Stimulated activated naive CD4-positive, alpha-beta T cell treated with Interleukin-2 at 50 U/mL for 16 hours (primary cell): Measurements from ENCODE around the gene ARAP1.

Experiments
- DNase-seq: peaks from one replicate; lab custom pipeline; 2025; lab: John Stamatoyannopoulos, UW

ARAP1 gene

DNA sequence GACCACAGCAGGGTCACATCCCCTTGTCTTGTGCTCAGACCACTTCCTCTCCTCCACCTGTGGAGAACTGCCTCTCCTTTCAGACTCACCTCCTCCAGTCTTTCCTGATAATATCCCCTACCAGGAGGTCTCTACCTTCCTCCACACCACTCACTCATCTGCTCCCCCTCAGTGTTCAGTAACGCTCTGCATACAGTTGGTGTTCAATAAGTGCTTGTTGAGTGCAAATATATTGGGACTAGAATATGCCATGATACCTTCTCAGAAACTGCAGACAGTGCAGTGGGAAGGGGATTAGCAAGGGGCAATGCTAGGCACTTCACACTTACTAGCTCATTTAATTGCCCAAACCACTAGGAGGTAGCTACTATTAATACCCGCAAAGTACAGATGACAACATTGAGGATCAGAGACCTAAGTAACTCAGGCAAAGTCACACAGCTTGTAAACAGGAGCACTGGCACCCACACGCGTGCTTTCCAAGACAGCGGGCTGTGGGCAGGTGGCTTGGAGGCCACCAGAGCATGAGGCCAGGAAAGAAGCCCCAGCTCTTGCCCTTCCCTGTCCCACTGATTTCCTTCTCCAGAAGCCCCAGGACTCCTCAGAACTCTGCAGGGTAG is 69.9 kb downstream of the ARAP1 start:
- no peak for DNase-seq

DNA sequence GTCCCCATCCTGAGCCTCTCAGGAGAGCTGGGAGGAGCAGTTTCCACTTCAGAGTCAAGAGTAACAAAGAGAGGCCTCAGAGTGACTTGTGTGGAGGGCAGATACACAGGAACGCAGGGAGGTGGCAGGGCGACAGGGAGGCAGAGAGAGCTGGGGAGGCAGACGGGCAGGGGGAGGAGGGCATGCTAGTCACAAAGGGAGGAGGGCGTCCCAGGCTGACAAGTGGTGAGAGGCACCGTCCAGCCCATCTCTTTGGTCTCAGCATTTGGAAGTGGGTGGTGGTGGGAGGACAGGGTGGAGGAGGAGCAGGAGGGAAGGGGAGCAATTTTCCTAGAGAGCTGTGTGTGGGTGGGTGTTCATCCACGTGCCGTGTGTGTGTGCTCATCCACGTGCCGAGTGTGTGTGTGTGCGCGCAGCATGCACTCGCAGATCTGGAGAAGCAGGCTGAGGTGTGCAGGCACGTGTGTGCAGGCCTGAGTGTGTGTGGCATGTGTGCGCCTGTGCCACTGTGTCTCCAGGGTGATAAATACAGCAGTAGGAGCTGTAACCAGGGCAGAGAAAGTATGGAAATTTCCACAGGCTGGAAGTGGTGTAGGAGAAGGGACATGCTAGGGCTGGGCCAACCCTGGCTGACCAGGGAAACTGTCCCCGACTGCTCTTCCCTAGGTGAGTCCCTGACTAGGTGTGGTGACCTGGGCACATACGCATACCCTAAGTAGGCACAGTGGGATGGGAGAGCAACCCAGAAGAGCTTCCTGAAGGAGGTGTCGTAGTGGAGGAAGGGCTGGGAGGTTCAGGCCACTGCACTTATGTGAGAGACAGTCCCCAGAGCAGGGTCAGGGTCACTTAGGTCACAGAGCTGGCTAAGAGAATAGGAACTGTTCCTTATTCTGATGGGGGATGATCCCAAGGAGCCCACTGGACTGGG is 70.7 kb downstream of the ARAP1 start:
- DNase-seq: no peak

GRCh38 chr11:72680624-72681158 is 71.5 kb downstream of the ARAP1 start:
- no peak for DNase-seq

DNA sequence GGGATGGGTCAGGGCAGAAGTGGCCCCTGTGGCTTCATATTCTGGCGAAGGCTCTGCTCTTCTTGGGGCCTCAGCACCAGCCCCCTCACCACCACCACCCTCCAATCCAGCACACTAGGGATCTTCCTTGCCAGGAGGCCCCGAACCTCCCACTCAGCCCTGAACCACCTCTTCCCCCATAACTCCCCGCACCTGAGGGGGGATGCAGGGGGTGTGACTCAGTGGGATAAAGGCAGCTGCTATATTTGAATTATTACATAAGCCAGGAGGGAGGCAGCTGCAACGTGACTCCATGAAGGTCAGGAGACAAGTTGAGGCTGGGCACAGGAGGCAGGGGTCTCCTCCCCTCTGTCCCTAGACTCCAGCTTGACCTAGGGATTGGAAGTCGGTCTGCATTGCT is 72.3 kb downstream of the ARAP1 start:
- DNase-seq: no peak

DNA sequence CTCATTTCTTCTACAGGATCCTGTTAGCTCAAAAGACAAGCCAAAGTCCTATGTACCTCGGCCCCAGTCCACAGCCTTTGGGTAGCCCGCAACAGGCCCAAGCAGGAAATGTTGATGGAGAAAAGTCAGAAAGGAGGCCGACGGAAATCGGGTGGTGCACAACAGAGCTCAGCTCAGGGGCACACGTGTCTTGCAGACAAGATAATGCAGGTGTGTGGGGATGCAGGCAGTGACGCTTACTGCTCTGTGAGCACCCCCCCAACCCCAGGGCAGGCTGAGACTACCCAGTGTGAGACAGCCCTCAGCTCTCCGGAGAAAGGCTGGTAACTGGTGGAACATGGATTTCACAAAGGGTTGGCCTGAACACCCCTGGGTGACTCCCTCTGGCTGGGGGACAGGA is 73.7 kb downstream of the ARAP1 start:
- no peak for DNase-seq

GRCh38 chr11:72676861-72677341 is 75.3 kb downstream of the ARAP1 start:
- peak; percentile 38 for DNase-seq

- no peak for DNase-seq
Observed at GRCh38 chr11:72675221-72675620, 77.0 kb downstream of the ARAP1 start.

- no peak for DNase-seq
Observed at GRCh38 chr11:72673943-72674828, 78.0 kb downstream of the ARAP1 start, which contains the start of gene PDE2A. TSS of gene PDE2A (minus strand) at chr11:72674422. CDS start at chr11:72674207, 215 bp downstream.

DNA sequence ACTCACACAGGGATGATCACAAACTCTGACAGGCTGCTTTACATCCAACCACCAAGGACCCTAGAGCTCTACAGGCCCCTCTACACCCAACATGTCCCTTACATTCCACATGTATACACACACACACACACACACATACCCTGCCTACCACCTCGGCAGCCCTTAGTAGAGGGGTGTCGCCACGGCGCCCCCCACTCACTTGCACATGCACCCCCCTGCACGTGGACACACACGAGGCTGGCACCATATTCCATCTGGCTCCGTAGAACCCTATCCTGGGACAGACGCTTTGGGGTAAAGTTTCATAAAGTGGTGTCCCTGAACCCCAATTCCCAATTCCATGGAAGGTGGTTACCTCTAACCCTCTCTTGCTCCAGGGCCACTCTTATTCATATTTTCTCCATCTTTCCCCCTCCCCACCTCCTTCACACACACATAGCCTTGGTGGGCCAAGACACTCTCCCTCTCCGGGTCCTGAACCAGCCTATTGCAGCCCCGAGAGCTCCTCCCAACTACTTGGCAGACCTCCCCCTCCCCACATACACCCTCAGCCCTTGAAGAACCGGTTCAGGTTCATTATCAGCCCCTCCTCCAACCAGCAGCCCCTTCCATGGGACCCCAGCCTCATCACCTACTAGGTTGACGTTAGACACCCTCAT is 78.8 kb downstream of the ARAP1 start:
- DNase-seq: no peak

- no peak for DNase-seq
Observed at GRCh38 chr11:72672597-72673238, 79.5 kb downstream of the ARAP1 start.

- no peak for DNase-seq
Observed at GRCh38 chr11:72671152-72672099, 80.8 kb downstream of the ARAP1 start.

DNA sequence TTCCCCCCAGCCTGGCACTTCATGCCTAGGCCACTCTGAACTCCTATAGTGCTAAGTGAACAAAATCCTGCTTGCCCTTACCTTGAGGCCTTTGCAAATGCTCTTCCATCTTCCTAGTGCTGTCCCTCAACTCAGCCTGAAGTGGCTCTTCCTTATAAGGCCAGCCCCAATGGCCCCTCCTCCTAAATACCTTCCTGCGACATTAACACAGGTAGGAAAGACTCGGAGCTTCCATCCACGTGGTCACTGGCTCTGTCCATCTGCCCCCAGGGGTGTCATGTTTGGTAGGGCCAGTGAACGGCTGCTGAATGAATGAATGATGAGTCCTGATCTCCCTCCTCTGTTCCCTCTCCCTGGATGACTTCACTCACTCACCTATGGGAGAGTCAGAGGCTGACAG is 82.2 kb downstream of the ARAP1 start:
- no peak for DNase-seq

DNA sequence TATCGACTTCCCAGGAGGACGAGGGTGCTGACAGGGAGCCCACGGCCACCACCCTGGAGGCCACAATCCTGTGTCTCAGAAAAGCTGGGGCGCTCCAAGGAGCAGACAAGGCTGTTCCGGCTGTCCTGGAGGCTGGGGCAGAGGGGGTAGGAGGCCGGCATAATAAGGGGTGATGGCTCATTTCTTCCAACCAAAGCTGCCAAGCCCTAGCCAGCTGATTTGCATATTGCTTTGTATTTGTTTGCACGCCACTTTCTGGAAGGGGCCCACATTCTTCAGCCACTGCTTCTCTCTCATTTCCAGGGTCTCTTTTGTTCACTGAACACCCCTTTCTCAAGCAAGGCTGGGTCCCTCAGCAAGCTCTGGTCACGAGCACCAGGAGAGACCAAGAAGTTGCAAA is 82.7 kb downstream of the ARAP1 start:
- no peak for DNase-seq

- peak; percentile 55 for DNase-seq
Observed at GRCh38 chr11:72668629-72669347, 83.4 kb downstream of the ARAP1 start.

GRCh38 chr11:72665911-72666472 is 86.2 kb downstream of the ARAP1 start:
- DNase-seq: no peak

DNA sequence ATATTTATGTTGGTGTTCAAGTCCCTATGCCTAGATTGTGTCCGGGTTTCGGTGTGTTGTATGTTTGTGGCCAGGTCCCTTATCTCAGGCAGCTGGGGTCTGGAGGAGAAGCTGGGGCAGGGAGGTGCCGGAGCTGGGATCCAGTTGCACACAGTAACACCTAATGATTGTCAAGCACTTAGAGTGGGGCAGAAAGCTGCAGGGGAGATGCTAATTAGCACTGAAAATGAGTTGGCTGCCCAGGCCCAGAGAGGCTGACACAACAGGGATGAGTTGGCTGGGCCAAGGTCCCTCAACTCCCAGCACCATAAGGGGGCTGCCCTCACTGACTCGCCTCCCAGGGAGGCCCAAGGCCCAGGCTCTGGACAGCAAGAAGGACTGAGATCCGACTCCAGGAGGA is 90.2 kb downstream of the ARAP1 start:
- no peak for DNase-seq

GRCh38 chr11:72661486-72661885 is 90.7 kb downstream of the ARAP1 start:
- no peak for DNase-seq

GRCh38 chr11:72658989-72659640 is 93.1 kb downstream of the ARAP1 start:
- no peak for DNase-seq
